GM19324 (cell line): ENCODE measurements around the gene CSF3R.
"Not testable (repeated sequence)": the region's sequence is repeated elsewhere in the genome, so short reads cannot be mapped to it uniquely, and the experiment has no call there.

ENCODE experiments used
- ATAC-seq: cut with Tn5 transposase; IDR thresholded peaks from one replicate; pipeline ENCODE4 v1.9.1; 2021; ENCODE audit warnings: mild to moderate bottlenecking, moderate library complexity; ENCODE audit not compliant: unreplicated experiment, low FRiP score

The CSF3R gene

DNA sequence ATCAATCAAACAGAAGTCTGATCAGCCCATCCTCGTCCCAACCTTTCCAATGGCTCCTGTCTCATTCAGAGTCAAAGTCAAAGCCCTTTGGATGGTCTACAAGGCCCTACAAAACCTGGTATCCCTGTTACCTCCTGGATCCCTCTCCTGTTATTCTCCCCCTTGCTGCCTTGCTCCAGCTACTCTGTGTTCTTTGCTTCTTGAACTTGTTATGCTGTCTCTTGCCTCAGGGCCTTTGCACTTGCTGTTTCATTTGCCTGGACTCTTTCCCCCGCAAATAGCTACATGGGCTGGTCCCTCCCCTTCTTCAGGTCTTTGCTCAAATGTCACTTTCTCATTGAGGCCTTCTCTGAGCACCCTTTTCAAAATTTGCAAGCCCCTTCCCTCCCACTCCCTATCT is 1.4 kb upstream of the CSF3R start:
- no peak for ATAC-seq

DNA sequence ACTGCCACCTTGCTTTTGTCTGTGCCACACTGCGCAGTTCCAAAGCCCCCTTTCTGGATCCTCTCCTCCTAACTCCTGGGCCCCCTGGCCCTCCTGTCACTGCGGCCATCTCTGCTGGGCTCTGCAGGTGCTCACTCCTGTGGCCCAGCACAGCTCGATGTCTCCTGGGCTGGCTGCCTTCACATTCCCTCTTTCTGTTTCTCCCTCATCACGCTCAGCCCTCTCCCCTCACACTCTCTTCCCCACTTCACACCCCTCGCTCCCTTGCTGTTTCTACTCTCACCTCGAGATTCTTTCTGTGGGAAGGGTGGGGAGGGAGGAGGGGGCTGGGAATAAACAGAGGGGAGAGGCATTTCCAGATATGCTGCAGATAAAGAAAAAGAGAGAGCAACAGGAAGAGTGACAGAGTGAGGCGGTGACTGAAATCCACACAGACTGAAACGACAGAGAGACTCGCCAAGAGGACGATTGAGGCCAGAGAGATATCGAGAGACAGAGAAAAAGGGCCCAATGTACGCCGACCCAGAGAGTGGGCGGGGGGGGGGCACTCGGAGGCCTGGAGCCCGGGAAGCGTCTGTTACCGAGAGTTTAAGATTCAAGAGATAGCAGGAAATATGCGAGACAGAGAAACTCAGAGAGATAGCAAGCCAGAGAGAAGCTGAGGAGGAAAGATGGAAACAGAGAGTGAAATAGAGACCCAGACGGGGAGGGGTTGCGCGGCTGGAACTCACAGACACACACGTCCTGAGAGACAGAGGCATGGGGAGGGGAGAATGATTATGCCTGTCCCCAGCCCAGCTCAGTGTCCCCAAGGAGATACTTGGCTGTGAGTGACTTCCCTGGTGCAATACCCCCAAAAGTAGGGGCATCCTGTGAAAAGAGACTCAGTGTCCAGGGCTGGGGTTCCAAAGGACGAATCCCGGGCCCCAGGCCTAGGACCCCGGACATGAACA is 666 bp downstream of the CSF3R start:
- no peak for ATAC-seq

DNA sequence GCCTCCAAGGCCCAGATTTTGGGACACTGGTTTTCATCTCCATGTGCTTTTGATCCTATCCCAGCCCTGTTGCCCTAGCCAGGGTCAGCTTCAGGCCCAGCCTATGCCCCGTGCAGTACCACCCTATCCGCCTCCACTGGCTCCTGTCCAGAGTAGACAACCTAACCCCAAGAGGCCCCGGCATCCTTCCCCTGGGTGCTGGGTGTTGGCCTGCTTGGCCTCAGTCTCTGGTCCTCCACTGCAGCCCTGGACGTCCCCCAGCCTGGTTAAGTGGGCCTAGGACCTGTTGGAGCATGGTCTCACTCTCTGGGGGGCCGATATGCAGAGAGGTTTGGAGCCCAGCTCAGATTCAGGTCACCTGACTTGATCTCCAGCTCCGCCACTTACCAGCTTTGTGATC is 1.6 kb downstream of the CSF3R start:
- no peak for ATAC-seq

DNA sequence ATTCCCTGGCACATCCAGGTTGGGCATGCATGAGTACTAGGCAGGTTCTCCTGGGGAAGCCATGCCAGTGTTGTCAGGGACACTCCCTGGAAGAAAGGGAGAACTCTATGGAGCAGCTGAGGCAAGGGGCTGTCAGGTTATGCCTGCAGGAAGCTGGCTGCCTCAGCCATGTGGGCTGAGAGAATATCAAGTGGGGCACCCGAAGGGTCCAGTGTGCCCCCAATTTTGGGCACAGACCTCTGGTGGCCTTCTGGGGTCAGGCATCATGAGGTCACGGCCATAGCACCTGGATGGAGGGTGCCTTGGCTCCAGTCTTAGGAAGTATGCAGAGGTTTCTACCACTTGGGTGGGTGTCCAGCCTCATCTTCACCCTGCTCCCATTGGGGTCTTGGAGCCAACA is 2.6 kb downstream of the CSF3R start:
- ATAC-seq, result no peak

DNA sequence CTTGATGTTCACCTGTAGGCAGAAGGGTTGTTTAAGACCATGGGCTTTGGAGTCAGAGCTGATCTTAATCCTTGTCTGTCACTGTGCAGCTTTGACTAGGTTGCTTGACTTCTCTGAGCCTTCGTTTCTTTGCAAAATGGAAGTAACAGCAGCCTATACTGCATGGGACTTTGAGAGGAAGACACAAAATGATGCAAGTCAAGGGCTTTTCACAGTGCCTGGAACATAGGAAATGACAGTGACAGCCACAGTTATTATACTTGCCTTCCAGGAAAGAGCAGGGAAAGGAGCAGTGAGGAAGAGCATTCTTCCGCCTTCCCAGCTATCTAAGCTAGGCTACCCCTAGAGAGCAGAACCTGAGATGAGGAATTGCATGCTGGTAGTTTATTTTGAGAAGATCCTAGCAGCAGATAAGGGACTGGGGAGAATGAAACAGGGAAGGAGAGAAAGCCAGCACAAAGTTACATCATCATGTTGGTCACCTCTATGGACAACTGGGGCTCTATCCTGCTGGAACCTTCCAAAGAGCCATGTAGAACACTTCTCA is 3.1 kb downstream of the CSF3R start:
- ATAC-seq, result no peak

DNA sequence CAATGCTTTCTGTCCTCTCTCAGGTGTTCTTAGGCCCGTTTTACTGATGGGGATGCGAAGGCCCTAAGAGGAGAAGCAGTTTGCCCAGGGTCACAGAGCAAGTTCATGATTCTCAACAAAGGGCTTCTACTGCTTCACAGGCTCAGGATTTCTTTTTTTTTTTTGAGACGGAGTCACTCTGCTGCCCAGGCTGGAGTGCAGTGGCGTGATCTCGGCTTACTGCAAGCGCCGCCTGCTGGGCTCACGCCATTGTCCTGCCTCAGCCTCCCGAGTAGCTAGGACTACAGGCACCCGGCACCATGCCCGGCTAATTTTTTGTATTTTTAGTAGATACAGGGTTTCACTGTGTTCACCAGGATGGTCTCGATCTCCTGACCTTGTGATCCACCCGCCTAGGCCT is 5.1 kb downstream of the CSF3R start:
- ATAC-seq, result not testable (repeated sequence)

DNA sequence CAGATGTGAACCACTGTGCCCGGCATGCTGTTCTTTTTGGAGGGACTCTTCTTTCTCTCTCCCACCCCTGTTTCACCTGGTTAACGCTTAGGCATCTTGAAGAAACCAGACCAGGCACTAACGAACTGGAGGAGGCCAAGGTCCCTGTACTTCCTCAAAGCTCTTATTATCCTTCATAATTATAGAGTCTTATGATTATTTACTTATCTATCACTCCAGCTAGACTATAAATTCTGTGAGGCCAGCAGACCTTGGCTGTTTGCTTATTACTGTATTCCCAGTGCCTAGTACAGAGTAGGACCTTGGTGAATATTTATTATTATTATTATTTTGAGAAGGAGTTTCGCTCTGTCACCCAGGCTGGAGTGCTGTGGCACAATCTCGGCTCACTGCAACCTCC is 5.8 kb downstream of the CSF3R start:
- ATAC-seq, result no peak

DNA sequence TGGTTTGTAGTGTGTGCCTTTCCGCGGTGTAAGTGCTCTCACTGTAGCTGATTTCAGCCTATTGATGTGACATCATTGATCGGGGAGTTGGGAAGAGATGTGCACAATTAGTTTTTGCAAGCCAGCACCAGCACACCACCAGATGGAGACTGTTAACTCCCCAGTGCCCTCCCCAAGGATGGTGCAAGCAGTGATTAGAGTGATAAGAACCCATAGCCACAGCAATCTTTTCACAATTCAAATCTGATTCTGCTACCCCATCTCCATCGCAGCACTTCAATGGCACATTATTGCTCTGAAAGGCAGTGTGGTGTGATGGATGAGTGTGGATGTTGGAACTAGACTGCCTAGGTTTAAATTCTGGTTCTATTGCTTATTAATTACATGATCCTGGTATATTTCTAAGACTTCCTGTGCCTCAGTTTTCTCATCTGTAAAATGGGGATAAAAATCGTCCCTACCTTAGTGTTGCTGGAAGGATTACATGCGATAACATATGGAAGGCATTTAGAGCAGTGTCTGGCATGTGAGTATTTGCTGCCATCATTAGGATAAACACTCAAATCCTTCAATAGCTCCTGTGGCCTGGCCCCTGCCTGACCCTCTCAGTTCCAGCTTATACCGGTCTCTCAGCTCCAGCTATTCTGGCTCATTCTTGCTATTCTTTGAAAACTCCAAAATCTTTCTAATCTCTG is 6.7 kb downstream of the CSF3R start:
- no peak for ATAC-seq

DNA sequence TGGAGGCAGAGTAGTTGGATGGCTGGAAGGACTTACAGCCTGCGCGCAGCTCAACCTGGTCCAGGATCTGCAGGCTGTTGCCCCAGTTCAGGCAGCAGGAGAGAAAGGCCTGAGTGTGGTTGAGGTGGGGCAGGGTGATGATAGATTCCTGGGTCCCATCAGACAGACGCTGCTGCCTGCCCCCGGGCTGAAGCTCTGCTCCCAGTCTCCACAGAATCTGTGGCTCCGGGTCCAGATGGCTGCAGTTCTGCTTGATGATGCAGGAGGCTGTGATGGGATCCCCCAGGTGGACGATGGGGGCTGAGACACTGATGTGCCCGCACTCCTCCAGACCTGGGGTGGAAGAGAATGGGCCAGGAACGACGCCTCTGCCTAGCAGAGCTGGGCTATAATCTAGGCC is 7.4 kb downstream of the CSF3R start:
- ATAC-seq, result no peak

DNA sequence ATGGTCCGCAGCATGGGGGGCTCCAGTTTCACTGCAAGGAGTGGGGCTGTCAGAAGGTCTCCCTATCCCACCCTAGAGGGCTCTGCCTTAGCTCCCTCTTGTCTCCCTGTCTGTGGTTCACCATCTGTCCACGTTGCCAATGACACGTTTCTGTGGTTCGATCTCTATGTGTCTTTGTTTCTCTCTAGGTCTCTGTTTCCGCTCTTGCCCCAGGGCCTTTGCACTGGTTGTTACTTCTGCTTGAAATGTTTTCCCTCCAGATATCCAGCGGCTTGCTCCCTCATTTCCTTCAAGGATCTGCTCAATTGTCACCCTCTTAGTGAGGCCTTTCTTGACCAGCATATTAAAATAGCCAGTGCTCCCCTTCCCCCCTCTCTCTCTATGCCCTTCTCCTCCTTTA is 10.1 kb downstream of the CSF3R start:
- no peak for ATAC-seq

DNA sequence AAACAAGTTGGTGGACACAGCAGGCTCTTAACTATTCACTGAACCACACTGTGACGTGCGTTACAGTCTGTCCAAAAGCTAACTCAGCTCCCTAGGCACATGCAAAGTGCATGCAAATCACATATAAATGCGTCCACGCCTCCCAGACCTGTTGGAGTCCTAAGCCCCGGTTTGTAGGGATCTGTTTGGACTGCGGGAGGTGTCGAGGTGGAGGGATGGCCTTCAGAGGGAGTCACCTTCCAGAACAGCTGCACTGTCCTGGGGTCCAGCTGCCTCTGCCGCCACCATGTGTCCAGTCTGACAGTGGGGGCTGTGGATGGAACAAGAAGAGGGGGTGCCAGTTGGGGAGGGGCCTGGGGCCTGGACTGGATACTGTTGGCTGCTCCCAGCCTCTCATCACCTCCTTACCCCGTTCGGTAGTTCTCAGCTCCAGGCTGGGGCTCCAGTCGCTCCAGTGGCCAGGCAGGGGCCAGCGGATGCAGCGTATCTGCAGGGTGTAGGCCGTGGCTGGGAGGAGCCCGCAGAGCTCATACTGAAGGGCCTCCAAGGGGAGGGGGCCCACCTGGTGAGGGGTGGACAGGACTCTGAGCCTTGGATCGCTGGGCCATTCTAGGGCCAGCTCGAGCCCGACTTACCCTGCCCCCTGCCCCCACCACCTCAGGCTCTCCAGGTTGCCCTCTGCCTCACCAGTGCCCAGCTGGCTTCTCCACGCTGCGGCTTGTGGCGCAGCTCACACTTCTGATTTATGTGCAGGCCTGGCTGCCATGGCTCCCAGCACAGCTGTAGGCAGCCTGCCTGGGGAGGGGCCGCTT is 10.7 kb downstream of the CSF3R start:
- no peak for ATAC-seq

DNA sequence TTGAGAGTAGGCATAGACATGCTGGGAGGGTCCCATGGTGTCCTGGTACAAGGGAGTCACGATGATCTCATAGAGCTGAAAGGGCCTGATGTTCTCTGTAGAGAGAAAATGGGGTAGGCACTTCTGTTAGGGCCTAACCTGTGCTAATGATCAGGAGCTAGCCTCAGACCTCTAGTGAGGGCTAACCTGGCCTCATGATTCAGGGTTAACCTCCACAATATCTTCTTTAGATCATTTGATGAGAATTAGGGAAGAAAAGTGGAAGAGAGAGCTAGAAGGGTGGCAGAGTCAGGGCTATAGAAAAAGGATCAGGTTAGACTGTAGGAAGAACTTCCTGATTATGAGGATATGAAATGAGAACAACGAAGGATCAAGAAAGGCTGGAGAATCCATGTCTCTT is 13.6 kb downstream of the CSF3R start:
- ATAC-seq, result no peak

DNA sequence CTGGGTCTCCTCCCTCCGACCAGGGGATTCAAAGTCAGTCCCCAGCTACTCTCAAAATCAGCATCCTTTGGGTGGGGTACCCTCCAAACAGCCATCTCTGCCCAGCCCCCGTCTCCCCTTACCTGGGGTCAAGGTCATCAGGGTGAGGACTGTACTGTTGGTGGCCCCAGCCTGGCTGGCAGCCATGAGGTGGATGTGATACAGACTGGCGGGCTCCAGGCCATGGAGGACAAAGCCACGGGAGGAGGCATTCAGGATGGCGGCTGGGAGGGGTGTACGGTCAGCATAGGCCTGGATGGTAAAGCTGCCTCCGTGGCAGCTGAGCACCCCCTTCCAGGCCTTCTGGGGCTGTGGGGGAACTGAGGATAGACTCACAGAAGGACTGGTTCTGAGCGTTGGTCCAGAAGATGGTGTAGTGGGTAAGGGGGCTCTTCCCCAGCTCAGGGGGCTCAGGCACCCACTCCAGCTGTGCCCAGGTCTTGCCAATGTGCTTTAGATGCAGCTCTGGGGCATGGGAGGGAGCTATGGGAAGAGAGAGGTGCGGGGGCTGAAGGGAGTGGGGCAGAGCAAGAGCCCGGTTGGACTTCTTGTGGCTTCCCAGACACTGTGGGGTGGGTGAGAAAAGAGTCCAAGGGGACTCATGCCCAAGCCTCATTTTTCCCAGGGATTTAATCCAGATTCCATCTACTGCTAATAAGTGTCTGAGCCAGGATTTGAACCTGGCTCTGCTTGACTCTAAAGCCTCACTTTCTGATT is 14.8 kb downstream of the CSF3R start:
- no peak for ATAC-seq

DNA sequence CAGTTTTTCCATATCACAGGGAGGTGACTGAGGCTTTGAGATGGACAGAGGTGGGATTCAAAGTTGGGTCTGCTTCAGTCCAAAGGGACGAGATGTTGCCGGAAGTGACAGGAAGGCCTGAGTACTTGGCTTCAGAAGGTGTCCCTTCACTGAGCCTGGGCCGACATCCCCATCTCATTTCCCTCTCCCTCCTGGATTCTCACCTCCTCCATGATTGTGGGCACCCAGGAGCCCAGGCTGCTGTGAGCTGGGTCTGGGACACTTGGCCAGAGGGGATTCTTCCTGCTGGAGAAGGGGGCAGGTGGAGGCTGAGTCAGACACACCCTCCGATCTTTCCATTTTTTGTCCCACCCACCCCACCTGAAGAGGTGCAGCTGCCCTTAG is 15.7 kb downstream of the CSF3R start:
- no peak for ATAC-seq

DNA sequence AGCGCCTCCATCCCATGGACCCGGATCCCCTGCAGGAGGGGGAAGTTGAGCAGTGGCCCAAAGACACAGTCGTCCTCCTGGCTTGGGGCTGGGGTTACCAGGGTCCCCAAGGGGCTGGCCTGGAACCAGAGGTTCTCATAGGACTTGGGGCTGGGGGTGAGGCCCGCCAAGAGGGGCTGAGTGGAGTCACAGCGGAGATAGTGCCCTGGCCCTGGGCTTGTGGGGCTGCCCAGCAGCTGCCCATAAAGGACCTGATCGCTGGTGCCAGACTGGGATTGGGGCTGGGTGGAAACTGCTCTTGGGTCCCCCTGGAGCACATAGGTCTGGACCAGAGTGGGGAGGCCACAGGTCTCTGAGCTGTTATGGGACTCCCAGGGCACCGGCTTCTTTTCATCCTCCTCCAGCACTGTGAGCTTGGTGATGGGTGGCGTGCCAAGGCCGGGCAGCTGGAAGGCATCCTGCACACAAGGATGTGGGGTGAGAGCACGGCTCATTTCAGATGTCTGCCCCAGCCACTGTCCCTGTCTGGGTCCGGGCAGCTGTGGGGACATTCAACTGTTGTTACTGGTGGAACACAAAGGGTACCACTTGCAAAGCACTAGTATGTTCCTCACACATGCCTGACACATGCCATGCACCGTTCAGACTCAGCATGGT is 16.2 kb downstream of the CSF3R start:
- no peak for ATAC-seq

DNA sequence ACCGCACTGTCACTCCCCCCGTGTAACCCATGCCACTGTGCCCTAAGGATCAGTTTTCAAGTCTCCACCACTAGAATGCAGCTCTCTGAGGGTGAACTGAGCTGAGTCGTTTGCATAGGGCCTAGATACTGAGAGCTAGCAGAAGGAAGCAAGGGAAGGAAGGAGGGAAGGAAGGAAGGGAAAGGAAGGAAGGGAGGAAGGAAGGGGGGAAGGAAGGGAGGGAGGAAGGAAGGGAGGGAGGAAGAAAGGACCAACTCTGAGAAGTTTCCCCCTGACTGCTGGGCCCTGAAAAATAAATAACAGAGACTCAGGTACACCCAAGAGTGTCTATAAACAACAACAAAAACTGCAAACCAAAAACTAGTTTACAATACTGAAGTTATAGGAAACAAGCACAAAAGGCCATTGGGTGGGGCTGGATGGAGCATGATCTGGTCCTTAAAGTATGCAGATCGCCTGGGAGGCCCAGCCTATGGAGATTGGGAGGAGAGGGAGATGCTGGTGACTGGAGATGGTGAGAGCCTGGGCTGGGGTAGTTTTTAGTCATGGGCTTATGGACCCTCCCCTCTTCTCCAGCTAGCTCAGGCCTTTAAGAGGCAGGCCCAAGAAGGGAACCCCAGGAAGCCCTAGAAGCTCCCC is 16.9 kb downstream of the CSF3R start:
- ATAC-seq, result no peak

DNA sequence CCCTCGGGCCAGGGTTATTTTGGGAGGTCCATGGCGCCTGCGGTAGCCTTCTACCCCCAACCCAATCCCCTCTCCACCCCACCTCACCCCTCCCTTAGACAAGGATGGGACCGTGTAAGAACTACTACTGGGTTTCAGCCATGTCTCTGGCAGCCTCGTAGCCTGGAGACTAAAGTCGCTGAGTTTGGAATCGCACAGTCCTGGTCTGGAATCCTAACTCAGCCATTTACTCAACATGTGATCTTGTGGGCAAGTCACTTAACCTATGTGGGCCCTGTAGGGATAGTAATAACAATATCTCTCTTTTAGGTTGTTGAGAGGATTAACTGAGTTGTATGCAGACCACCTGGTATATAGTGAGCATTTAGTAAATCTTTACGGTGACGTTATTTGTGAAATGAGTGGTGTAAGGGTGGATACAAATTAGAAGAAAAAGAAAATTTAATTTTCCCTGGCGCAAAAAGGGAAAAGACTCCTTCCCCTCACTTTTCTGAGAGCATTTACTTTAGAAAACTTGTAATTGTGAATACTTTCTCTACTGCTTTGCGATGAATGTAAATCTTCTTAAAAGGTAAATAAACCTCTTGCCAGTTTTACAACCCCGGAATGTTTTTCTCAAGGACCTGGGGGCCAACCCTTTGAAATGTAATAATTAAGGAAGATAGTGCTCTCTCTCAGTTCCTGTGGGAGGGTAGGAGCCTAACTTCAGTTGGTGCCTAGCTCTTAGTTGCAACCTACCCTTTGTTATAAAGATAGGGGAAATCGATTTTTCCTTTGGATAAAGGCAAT is 17.9 kb downstream of the CSF3R start:
- ATAC-seq, result peak; percentile 30
